Transverse colon (tissue), 4 donors: Measurements from ENCODE around the gene DIS3L2. TPM values are rescaled to one million over a fixed set of nuclear protein-coding genes. Genes with fewer than 3 reads are reported as not detected.

ENCODE experiments used
- DNase-seq: peaks from one replicate; pipeline ENCODE4 v3.0.0-alpha.2; 2019
- H3K27ac ChIP-seq, 4 donors: fragments of 200-600 bp; sonication (generic); 2 replicates each; pipeline ENCODE4 v1.5.1; 2016 to 2018; ENCODE audit warnings: inconsistent platforms in 4 of 4
- H3K27me3 ChIP-seq: fragments of 200-600 bp; sonication (generic); 2 replicates; pipeline ENCODE4 v1.5.1; 2017; ENCODE audit warnings: inconsistent platforms
- H3K36me3 ChIP-seq, 4 donors: fragments of 200-600 bp; sonication (generic); 2 replicates each; pipeline ENCODE4 v1.5.1; 2017 to 2019; ENCODE audit warnings: inconsistent platforms in 4 of 4
- H3K4me1 ChIP-seq, 4 donors: fragments of 200-600 bp; sonication (generic); 2 replicates each; pipeline ENCODE4 v1.5.1; 2017 to 2020; ENCODE audit warnings: inconsistent platforms in 4 of 4
- H3K4me3 ChIP-seq, 4 donors: fragments of 200-600 bp; sonication (generic); 1 replicate in 1 of 4; 2 replicates in 3 of 4; pipeline versions ENCODE4 v1.5.1 to v1.6.1; 2017 to 2019; ENCODE audit warnings: inconsistent platforms in 4 of 4
- H3K9me3 ChIP-seq, 2 donors: fragments of 200-600 bp; sonication (generic); 2 replicates each; pipeline ENCODE4 v1.5.1; 2017 to 2019; ENCODE audit warnings: inconsistent platforms in 2 of 2
- EP300 ChIP-seq: sonication (generic); formaldehyde crosslinking; IDR thresholded peaks from one replicate; pipeline ENCODE4 v1.6.1; 2017; ENCODE audit warnings: antibody characterized with exemption, low read depth
- POLR2A ChIP-seq: fragments of 450-650 bp; IDR thresholded peaks from one replicate; pipeline ENCODE4 v1.6.1; 2016; ENCODE audit warnings: antibody characterized with exemption, mild to moderate bottlenecking, moderate library complexity
- POLR2AphosphoS5 ChIP-seq, 3 donors: sonication (generic); formaldehyde crosslinking; IDR thresholded peaks; one replicate each; pipeline ENCODE4 v1.6.1; 2016; ENCODE audit warnings: antibody characterized with exemption in 3 of 3
- WGBS, 2 donors: methylation state at CpG; one replicate each; pipeline ENCODE4 v1.1.5; 2018; ENCODE audit warnings: low coverage in 1 of 2; 5-methylcytosine and 5-hydroxymethylcytosine counted together
- in situ Hi-C, 4 donors: fragments of 200-750 bp; cut with MboI; loops; one replicate each; pipeline versions ENCODE4 v1.15.0 to v1.15.1; 2017; ENCODE audit warnings: low sequenced_read_pairs in 3 of 4, low pct_ligation_motif_present in 1 of 4, low pct_unique_long_range_greater_than_20kb in 1 of 4
- intact Hi-C: fragments of 100-400 bp; cut with DNase I; formaldehyde crosslinking; loops from one replicate; pipeline ENCODE4 v1.15.1; 2023; ENCODE audit warnings: low total_unique reads
- total RNA-seq, 4 donors: library from RNA; depleted of rRNA; stranded (reverse); fragments of >200 nt; gene quantifications; one replicate each; pipeline ENCODE4 v1.1.0, GENCODE V29; 2016
- TF ChIP-seq, protein P1 (sequence below), 5 experiments: fragments of 200-600 bp in 3 of 5; fragments of 450-650 bp in 2 of 5; sonication (generic) in 3 of 5; IDR thresholded peaks; 1 replicate in 2 of 5; 2 replicates in 3 of 5; pipeline ENCODE4 v1.5.1; 2016 to 2017; ENCODE audit warnings: antibody characterized with exemption in 5 of 5, inconsistent platforms in 3 of 5, mild to moderate bottlenecking in 2 of 5, moderate library complexity in 1 of 5

Gene DIS3L2
- total RNA-seq, 4 donors from 2014 or later = 24.7 to 99.9 (median 51.2) TPM

GRCh38 chr2:231975001-231975400, 13.5 kb downstream of the DIS3L2 start:
- H3K27me3 ChIP-seq = no peaks in the 10 kb centered on the region
- no peaks in the 10 kb centered on the region for H3K9me3 ChIP-seq
- in situ Hi-C loops (no loop called here), intact Hi-C loops (no loop called here)
- peaks cover 0 to 4% (median 0%) of the 10 kb centered on the region in 4 donors for H3K4me1 ChIP-seq
- H3K36me3 ChIP-seq = no peaks in the 10 kb centered on the region
- 95 to 100% methylated on average over 2 of the region's 2 CpGs for WGBS, 2 donors
- DNase-seq = no peak
- no peak overlapping the region for H3K27ac ChIP-seq
- TF ChIP-seq POLR2A (no peak), EP300 (no peak), POLR2AphosphoS5 (IDR thresholded peaks at IDR 0.05) (no peak)
- TF ChIP-seq, protein P1, sequence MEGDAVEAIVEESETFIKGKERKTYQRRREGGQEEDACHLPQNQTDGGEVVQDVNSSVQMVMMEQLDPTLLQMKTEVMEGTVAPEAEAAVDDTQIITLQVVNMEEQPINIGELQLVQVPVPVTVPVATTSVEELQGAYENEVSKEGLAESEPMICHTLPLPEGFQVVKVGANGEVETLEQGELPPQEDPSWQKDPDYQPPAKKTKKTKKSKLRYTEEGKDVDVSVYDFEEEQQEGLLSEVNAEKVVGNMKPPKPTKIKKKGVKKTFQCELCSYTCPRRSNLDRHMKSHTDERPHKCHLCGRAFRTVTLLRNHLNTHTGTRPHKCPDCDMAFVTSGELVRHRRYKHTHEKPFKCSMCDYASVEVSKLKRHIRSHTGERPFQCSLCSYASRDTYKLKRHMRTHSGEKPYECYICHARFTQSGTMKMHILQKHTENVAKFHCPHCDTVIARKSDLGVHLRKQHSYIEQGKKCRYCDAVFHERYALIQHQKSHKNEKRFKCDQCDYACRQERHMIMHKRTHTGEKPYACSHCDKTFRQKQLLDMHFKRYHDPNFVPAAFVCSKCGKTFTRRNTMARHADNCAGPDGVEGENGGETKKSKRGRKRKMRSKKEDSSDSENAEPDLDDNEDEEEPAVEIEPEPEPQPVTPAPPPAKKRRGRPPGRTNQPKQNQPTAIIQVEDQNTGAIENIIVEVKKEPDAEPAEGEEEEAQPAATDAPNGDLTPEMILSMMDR (IDR thresholded peaks at IDR 0.05) = no peak
- no peak overlapping the region for H3K4me3 ChIP-seq

DNA sequence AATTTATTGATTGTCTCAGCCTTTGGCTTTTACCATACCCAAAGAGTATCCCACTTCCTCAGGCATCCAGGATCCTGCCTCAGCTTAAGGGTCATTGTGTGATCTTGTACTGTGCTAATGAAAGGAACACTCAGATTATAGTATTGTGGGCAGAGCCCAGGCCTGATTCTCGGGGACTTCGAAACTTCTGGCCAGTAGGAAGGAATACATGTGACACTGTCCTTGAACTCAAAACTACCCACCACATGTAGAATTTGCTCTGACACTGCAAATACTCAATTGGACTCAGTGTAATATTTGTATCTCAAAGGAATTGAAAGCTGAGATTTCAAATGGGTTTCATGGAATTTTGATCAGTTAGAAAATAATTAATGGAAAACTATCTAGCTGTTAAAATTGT, 15.9 kb downstream of the DIS3L2 start:
- Histone ChIP-seq H3K4me1 (peaks cover 0 to 4% (median 0%) of the 10 kb centered on the region in 4 donors), H3K36me3 (no peaks in the 10 kb centered on the region), H3K9me3 (no peaks in the 10 kb centered on the region), H3K4me3 (no peak overlapping the region), H3K27me3 (no peaks in the 10 kb centered on the region), H3K27ac (no peak overlapping the region)
- TF ChIP-seq EP300 (no peak), POLR2A (no peak), POLR2AphosphoS5 (IDR thresholded peaks at IDR 0.05) (no peak)
- TF ChIP-seq, protein P1 (IDR thresholded peaks at IDR 0.05) = no peak
- 92 to 100% methylated on average over 1 to 2 of the region's 2 CpGs for WGBS, 2 donors
- intact Hi-C loops (no loop called here), in situ Hi-C loops (no loop called here)
- DNase-seq = no peak

DNA sequence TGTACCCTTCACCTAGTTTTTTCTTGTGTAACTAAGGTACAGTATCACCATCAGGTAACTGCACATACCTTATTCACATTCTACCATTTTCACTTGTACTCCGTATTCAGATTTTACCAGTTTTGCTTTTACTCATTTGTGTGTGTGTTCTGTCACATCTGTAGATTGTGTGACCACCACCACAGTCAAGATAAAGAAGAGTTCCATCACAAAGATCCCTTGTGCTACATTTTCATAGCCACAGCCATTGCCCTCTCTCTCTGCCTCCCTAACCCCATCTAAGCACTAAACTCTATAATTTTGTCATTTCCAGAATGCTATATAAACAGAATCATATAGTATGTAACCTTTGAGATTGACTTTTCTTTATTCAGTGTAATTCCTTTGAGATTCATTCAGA, 23.5 kb downstream of the DIS3L2 start:
- H3K27ac ChIP-seq = no peak overlapping the region
- intact Hi-C loops (no loop called here), in situ Hi-C loops (no loop called here)
- H3K36me3 ChIP-seq = no peaks in the 10 kb centered on the region
- 0 to 47% methylated on average over 1 of the region's 1 CpG for WGBS, 2 donors
- peaks cover 0 to 6% (median 2%) of the 10 kb centered on the region in 4 donors for H3K4me1 ChIP-seq
- H3K9me3 ChIP-seq = no peaks in the 10 kb centered on the region
- H3K4me3 ChIP-seq = no peak overlapping the region
- TF ChIP-seq, protein P1 (IDR thresholded peaks at IDR 0.05) = no peak
- TF ChIP-seq EP300 (no peak), POLR2A (no peak), POLR2AphosphoS5 (IDR thresholded peaks at IDR 0.05) (no peak)
- H3K27me3 ChIP-seq = no peaks in the 10 kb centered on the region
- DNase-seq = no peak

- Histone ChIP-seq H3K27ac (no peak overlapping the region), H3K4me3 (no peak overlapping the region), H3K4me1 (peaks cover 0 to 6% (median 2%) of the 10 kb centered on the region in 4 donors), H3K9me3 (no peaks in the 10 kb centered on the region), H3K27me3 (no peaks in the 10 kb centered on the region), H3K36me3 (no peaks in the 10 kb centered on the region)
- in situ Hi-C loops = no loop called here
- TF ChIP-seq POLR2A (no peak), EP300 (no peak), POLR2AphosphoS5 (IDR thresholded peaks at IDR 0.05) (no peak)
- TF ChIP-seq, protein P1 (IDR thresholded peaks at IDR 0.05) = no peak
- 95 to 100% methylated on average over 4 to 8 of the region's 8 CpGs for WGBS, 2 donors
- intact Hi-C loops = no loop called here
- no peak for DNase-seq
Observed at GRCh38 chr2:231985823-231986261, 24.3 kb downstream of the DIS3L2 start.
